GM12878 (cell line): Measurements from ENCODE around the gene PLEKHM1. TPM values are rescaled to one million over a fixed set of nuclear protein-coding genes. Genes with fewer than 3 reads are reported as not detected.

Experiments used
- ATAC-seq: fragments of 200-7000 bp; cut with Tn5 transposase; 3 replicates; pipeline ENCODE4 v1.9.1; 2020; ENCODE audit warnings: mild to moderate bottlenecking, moderate library complexity
- BruUV-seq: library from RNA; stranded (reverse); fragments of 400-500 nt; replicated peaks from 2 replicates; lab custom pipeline; 2021; lab: Mats Ljungman, UMichigan
- CTCF ChIA-PET: fragments of 300-600 bp; sonication (Branson Sonifier 250); formaldehyde crosslinking; extraction: SDS; loops from one replicate; lab custom pipeline; 2021; ENCODE audit warnings: inconsistent platforms; lab: Yijun Ruan, JAX
- POLR2A ChIA-PET: fragments of 350-600 bp; formaldehyde crosslinking; extraction: SDS; loops from one replicate; lab custom pipeline; 2021; ENCODE audit warnings: inconsistent platforms; lab: Charles Lee
- RAD21 ChIA-PET: fragments of 300-600 bp; sonication (Branson Sonifier 250); formaldehyde crosslinking; loops from one replicate; lab custom pipeline; 2023; ENCODE audit warnings: antibody characterized with exemption; ENCODE audit not compliant: unreplicated experiment; lab: Charles Lee
- SMC1A ChIA-PET: fragments of 300-600 bp; sonication (Branson Sonifier 250); formaldehyde crosslinking; loops from one replicate; lab custom pipeline; 2023; ENCODE audit not compliant: unreplicated experiment, uncharacterized antibody; lab: Charles Lee
- DNase-seq: peaks from one replicate; pipeline ENCODE4 v3.0.0-alpha.2; 2011; ENCODE audit warnings: low read depth, low spot score
- FAIRE-seq: peaks from 3 replicates; lab custom pipeline; 2011; peaks lifted over from hg19 to GRCh38; lab: Jason Lieb, UNC
- H2AFZ ChIP-seq: 2 replicates; pipeline ENCODE4 v1.6.0; 2011; ENCODE audit warnings: low read depth, low read length, control low read depth; ENCODE audit not compliant: control insufficient read depth
- H3K27ac ChIP-seq: 2 replicates; pipeline ENCODE4 v1.5.1; 2011; ENCODE audit warnings: control low read depth; ENCODE audit not compliant: control insufficient read depth, insufficient read depth
- H3K27me3 ChIP-seq, 2 experiments: replicated peaks in 1 of 2; 2 replicates each; pipeline versions ENCODE4 v1.6.0 to v1.6.1; 2011; ENCODE audit warnings: low read length in 1 of 2; ENCODE audit not compliant: control insufficient read depth in 2 of 2, insufficient read depth in 2 of 2
- H3K36me3 ChIP-seq, 2 experiments: 2 replicates each; pipeline ENCODE4 v1.5.1; 2011; ENCODE audit warnings: low read length in 1 of 2; ENCODE audit not compliant: control insufficient read depth in 2 of 2, insufficient read depth in 2 of 2
- H3K4me1 ChIP-seq: 2 replicates; pipeline ENCODE4 v1.6.1; 2011; ENCODE audit warnings: mild to moderate bottlenecking, low read length, moderate library complexity, mixed read lengths; ENCODE audit not compliant: control insufficient read depth, insufficient read depth
- H3K4me2 ChIP-seq: 2 replicates; pipeline ENCODE4 v1.6.0; 2011; ENCODE audit warnings: control low read depth; ENCODE audit not compliant: control insufficient read depth, insufficient read depth
- H3K4me3 ChIP-seq: fragments of 200-600 bp; sonication (generic); 2 replicates; pipeline ENCODE4 v1.5.1; 2016
- H3K79me2 ChIP-seq: 2 replicates; pipeline ENCODE4 v1.6.0; 2011; ENCODE audit warnings: low read length; ENCODE audit not compliant: control insufficient read depth, insufficient read depth
- H3K9ac ChIP-seq: 2 replicates; pipeline ENCODE4 v1.8.0; 2011; ENCODE audit warnings: low read length, control low read depth, mixed read lengths; ENCODE audit not compliant: control insufficient read depth, insufficient read depth
- H3K9me3 ChIP-seq: replicated peaks from 3 replicates; pipeline ENCODE4 v1.5.1; 2011; ENCODE audit warnings: mild to moderate bottlenecking, low read length; ENCODE audit not compliant: control insufficient read depth, insufficient read depth
- H4K20me1 ChIP-seq: 2 replicates; pipeline ENCODE4 v1.6.0; 2011; ENCODE audit not compliant: control insufficient read depth, insufficient read depth
- EP300 ChIP-seq, 2 experiments: fragments of 150-350 bp in 1 of 2; IDR thresholded peaks; 2 replicates each; pipeline ENCODE4 v1.6.1; 2011 to 2012; ENCODE audit warnings: low read depth in 2 of 2, low read length in 2 of 2, borderline replicate concordance in 1 of 2, improper control_type of control experiment in 1 of 2, inconsistent platforms in 1 of 2; ENCODE audit not compliant: control insufficient read depth in 1 of 2
- FOS ChIP-seq: IDR thresholded peaks from 3 replicates; pipeline ENCODE4 v1.6.1; 2011; ENCODE audit warnings: borderline replicate concordance; ENCODE audit not compliant: insufficient read length; ENCODE audit errors: extremely low read depth
- KDM1A ChIP-seq: fragments of 200-600 bp; sonication (generic); IDR thresholded peaks from 2 replicates; pipeline ENCODE4 v1.6.1; 2016; ENCODE audit warnings: borderline replicate concordance
- MEF2A ChIP-seq: IDR thresholded peaks from 2 replicates; pipeline ENCODE4 v1.6.1; 2011; ENCODE audit warnings: low read depth, mild to moderate bottlenecking, low read length, moderate library complexity; ENCODE audit not compliant: insufficient read depth
- MTA3 ChIP-seq: IDR thresholded peaks from 2 replicates; pipeline ENCODE4 v1.6.1; 2012; ENCODE audit warnings: low read length, inconsistent platforms, borderline replicate concordance
- NBN ChIP-seq: fragments of 450-650 bp; IDR thresholded peaks from 2 replicates; pipeline ENCODE4 v1.6.1; 2016
- NR2C2 ChIP-seq: IDR thresholded peaks from 2 replicates; pipeline ENCODE4 v1.6.1; 2011; ENCODE audit warnings: borderline replicate concordance, low read depth; ENCODE audit not compliant: control insufficient read depth, insufficient read length
- RAD21 ChIP-seq: IDR thresholded peaks from 2 replicates; pipeline ENCODE4 v1.6.1; 2011; ENCODE audit warnings: mild to moderate bottlenecking, low read depth, low read length, moderate library complexity; ENCODE audit not compliant: insufficient read depth
- SIX5 ChIP-seq: IDR thresholded peaks from 2 replicates; pipeline ENCODE4 v1.6.1; 2011; ENCODE audit warnings: mild to moderate bottlenecking, low read depth, low read length, moderate library complexity; ENCODE audit not compliant: severe bottlenecking
- TBL1XR1 ChIP-seq: IDR thresholded peaks from 2 replicates; pipeline ENCODE4 v1.6.1; 2012; ENCODE audit warnings: low read depth, low read length, improper control_type of control experiment
- TCF12 ChIP-seq: IDR thresholded peaks from 2 replicates; pipeline ENCODE4 v1.6.1; 2011; ENCODE audit warnings: low read depth, mild to moderate bottlenecking, low read length
- ZNF24 ChIP-seq: fragments of 450-650 bp; IDR thresholded peaks from 2 replicates; pipeline ENCODE4 v1.6.1; 2017; ENCODE audit warnings: antibody characterized with exemption, mild to moderate bottlenecking
- WGBS: methylation state at CpG from one replicate; pipeline ENCODE4 v1.1.6; 2016; ENCODE audit warnings: low lambda C conversion rate; ENCODE audit not compliant: insufficient replicate concordance, insufficient coverage; ENCODE audit errors: missing lambda C conversion rate; 5-methylcytosine and 5-hydroxymethylcytosine counted together
- in situ Hi-C: fragments of 300-500 bp; cut with MboI; formaldehyde crosslinking; loops from 9 replicates; pipeline ENCODE4 v1.14.3; 2018; ENCODE audit warnings: mixed read lengths
- intact Hi-C: fragments of 100-400 bp; cut with micrococcal nuclease; formaldehyde crosslinking; loops from one replicate; pipeline ENCODE4 v1.14.2; 2022; ENCODE audit not compliant: unreplicated experiment
- polyA plus RNA-seq, 11 experiments: library from polyadenylated mRNA; depleted of rRNA in 4 of 11; unstranded in 6 of 11; stranded (reverse) in 5 of 11; fragments of >200 nt; fragmentation: Nextera tagmentation in 4 of 11; fragmentation: Illumina TruSeq in 1 of 11; extraction: Ambion mirVana in 4 of 11; extraction: Trizol in 1 of 11; gene quantifications; 1 replicate in 1 of 11; 2 replicates in 10 of 11; pipeline versions ENCODE4 v1.2.1 to v1.2.3, GENCODE V29; 2011 to 2016; ENCODE audit warnings: inconsistent platforms in 2 of 11, missing spikeins in 2 of 11, low read depth in 1 of 11
- total RNA-seq, 4 experiments: library from RNA; depleted of rRNA in 3 of 4; stranded (reverse); fragments of >200 nt in 3 of 4; fragmentation: Illumina TruSeq in 1 of 4; extraction: Trizol in 1 of 4; gene quantifications; 2 replicates each; pipeline versions ENCODE4 v1.2.1 to v1.2.3, GENCODE V29; 2013 to 2021
- TF ChIP-seq, protein P1 (sequence below): fragments of 450-650 bp; IDR thresholded peaks from 2 replicates; pipeline ENCODE4 v1.6.1; 2017; ENCODE audit warnings: borderline replicate concordance
- TF ChIP-seq, protein P2 (sequence below): IDR thresholded peaks from 2 replicates; pipeline ENCODE4 v1.6.1; 2011; ENCODE audit warnings: mild to moderate bottlenecking, low read depth, low read length, moderate library complexity; ENCODE audit not compliant: insufficient replicate concordance
- TF ChIP-seq, protein P3 (sequence below): fragments of 450-650 bp; IDR thresholded peaks from 2 replicates; pipeline ENCODE4 v1.6.1; 2017; ENCODE audit warnings: mild to moderate bottlenecking, moderate library complexity

The PLEKHM1 gene
- total and polyA plus RNA-seq, 10 of the 15 experiments (the other 5 are each of a cell fraction or from before 2014, with no cell fraction given) = 0.21 to 27.8 (median 9.4) TPM

DNA sequence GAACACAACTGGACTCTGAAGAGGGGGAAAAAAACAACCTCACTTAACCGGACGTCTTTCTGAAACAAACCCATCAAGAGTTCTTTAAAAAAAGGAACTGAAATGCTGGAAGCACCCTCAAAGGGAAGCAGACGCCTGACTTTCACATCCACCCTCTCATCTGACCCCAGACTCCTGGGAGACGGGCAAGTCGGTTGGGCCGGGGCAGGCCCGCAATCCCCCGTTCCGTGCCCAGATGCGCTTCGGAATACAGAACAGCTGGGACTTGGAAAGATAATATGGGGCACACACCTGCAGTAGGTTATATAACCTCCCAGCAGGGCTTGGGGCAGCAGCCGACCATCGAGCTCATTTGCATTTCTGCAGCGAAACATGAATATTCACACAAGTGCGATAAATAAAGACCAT lies 61.6 kb downstream of the PLEKHM1 start (continued):
- no peak for TF ChIP-seq MEF2A
- no peak for TF ChIP-seq KDM1A
- TF ChIP-seq TCF12 = 0 out of 2 replicates have a peak, but pooled peaks have one; percentile 27
- TF ChIP-seq ZNF24 = no peak
- TF ChIP-seq MTA3 = no peak
- TF ChIP-seq EP300 (IDR thresholded peaks at IDR 0.05; ENCODE audit: borderline replicate concordance in 1 of 2, control insufficient read depth in 1 of 2, low read depth in 2 of 2, low read length in 2 of 2) = no peak
- no peak for TF ChIP-seq TBL1XR1
- TF ChIP-seq NR2C2 = no peak

DNA sequence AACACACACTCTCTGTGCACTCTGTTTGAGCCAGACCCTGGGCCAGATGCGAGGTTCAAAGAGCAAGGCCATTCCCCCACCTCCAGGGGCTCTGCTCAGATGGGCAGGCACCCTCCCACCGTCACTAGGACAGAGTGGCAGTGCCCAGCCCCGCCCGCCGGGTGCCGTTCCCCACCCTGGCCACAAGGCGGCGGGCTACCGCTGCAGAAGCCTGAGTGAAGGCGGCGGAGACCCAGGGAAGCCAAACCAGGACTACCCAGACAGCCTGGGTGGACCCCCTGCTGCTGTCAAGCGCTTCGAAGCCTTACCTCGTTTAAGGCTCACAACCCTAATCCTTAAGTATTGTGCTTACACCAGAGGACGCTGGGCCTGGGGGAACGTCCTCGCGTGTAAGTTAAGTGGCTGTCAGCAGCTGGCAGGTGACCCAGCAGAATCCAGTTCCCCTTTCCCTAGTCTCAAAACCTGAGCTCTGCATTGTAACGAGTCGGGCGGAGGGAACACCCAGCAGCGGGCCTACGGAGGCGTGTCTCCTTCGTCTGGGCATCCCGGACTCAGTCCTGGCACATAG lies 62.4 kb downstream of the PLEKHM1 start:
- H3K4me1 ChIP-seq = peaks cover 26% of the 10 kb centered on the region
- FAIRE-seq = no peak
- H4K20me1 ChIP-seq = no peaks in the 10 kb centered on the region
- H3K4me3 ChIP-seq = peak overlapping the region; percentile 48
- H3K9ac ChIP-seq = peak overlapping the region; percentile 28; the same call in 1 of the 2 replicates
- CTCF ChIA-PET = interaction anchor here (0.6 to 6.9 kb wide), 21 partner anchors 12 to 424 kb away, joined by 3 to 67 read pairs (median 4); no protein-coding TSS in a partner anchor
- H3K27ac ChIP-seq = peak overlapping the region; percentile 56
- peaks cover 3% of the 10 kb centered on the region; the same call in 1 of the 2 replicates for H3K79me2 ChIP-seq
- no peak for DNase-seq
- peak; percentile 76 for ATAC-seq
- peak overlapping the region; percentile 78 for H2AFZ ChIP-seq
- in situ Hi-C loops (no loop called here), intact Hi-C loops (loop anchor here (2.0 kb wide), 3 partner anchors 15 to 165 kb away; no protein-coding TSS in a partner anchor)
- no peaks in the 10 kb centered on the region for H3K9me3 ChIP-seq
- POLR2A ChIA-PET = interaction anchor here (0.6 kb wide), 2 partner anchors 671 to 1686 kb away, joined by 3 to 4 read pairs; no protein-coding TSS in a partner anchor
- no peaks in the 10 kb centered on the region for H3K27me3 ChIP-seq
- BruUV-seq = no TSS peak
- SMC1A ChIA-PET = interaction anchor here (0.6 to 4.0 kb wide), 7 partner anchors 13 to 164 kb away, joined by 3 to 21 read pairs (median 3); no protein-coding TSS in a partner anchor
- H3K4me2 ChIP-seq = peak overlapping the region; percentile 92
- no peaks in the 10 kb centered on the region for H3K36me3 ChIP-seq
- WGBS = 1% methylated on average over 26 of the region's 26 CpGs
- RAD21 ChIA-PET = interaction anchor here (1.0 to 3.3 kb wide), 6 partner anchors 15 to 113 kb away, joined by 3 to 24 read pairs (median 3); no protein-coding TSS in a partner anchor
- no peak for TF ChIP-seq FOS
- TF ChIP-seq, protein P1, sequence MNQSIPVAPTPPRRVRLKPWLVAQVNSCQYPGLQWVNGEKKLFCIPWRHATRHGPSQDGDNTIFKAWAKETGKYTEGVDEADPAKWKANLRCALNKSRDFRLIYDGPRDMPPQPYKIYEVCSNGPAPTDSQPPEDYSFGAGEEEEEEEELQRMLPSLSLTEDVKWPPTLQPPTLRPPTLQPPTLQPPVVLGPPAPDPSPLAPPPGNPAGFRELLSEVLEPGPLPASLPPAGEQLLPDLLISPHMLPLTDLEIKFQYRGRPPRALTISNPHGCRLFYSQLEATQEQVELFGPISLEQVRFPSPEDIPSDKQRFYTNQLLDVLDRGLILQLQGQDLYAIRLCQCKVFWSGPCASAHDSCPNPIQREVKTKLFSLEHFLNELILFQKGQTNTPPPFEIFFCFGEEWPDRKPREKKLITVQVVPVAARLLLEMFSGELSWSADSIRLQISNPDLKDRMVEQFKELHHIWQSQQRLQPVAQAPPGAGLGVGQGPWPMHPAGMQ = no peak
- TF ChIP-seq, protein P2, sequence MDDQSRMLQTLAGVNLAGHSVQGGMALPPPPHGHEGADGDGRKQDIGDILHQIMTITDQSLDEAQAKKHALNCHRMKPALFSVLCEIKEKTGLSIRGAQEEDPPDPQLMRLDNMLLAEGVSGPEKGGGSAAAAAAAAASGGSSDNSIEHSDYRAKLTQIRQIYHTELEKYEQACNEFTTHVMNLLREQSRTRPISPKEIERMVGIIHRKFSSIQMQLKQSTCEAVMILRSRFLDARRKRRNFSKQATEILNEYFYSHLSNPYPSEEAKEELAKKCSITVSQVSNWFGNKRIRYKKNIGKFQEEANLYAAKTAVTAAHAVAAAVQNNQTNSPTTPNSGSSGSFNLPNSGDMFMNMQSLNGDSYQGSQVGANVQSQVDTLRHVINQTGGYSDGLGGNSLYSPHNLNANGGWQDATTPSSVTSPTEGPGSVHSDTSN = no peak
- TF ChIP-seq, protein P3, sequence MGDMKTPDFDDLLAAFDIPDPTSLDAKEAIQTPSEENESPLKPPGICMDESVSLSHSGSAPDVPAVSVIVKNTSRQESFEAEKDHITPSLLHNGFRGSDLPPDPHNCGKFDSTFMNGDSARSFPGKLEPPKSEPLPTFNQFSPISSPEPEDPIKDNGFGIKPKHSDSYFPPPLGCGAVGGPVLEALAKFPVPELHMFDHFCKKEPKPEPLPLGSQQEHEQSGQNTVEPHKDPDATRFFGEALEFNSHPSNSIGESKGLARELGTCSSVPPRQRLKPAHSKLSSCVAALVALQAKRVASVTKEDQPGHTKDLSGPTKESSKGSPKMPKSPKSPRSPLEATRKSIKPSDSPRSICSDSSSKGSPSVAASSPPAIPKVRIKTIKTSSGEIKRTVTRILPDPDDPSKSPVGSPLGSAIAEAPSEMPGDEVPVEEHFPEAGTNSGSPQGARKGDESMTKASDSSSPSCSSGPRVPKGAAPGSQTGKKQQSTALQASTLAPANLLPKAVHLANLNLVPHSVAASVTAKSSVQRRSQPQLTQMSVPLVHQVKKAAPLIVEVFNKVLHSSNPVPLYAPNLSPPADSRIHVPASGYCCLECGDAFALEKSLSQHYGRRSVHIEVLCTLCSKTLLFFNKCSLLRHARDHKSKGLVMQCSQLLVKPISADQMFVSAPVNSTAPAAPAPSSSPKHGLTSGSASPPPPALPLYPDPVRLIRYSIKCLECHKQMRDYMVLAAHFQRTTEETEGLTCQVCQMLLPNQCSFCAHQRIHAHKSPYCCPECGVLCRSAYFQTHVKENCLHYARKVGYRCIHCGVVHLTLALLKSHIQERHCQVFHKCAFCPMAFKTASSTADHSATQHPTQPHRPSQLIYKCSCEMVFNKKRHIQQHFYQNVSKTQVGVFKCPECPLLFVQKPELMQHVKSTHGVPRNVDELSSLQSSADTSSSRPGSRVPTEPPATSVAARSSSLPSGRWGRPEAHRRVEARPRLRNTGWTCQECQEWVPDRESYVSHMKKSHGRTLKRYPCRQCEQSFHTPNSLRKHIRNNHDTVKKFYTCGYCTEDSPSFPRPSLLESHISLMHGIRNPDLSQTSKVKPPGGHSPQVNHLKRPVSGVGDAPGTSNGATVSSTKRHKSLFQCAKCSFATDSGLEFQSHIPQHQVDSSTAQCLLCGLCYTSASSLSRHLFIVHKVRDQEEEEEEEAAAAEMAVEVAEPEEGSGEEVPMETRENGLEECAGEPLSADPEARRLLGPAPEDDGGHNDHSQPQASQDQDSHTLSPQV = peak; percentile 74; the same call in 1 of the 2 replicates
- TF ChIP-seq SIX5 = no peak
- peak; percentile 72; the same call in 1 of the 2 replicates for TF ChIP-seq NBN
- peak; percentile 86 for TF ChIP-seq RAD21
